ENCODE measurements around the gene CCSER1. TPM values are rescaled to one million over a fixed set of nuclear protein-coding genes. Genes with fewer than 3 reads are reported as not detected.
A peak's percentile ranks its signal among the peaks of the same experiment; 100 is the strongest.
"Not testable (repeated sequence)": the region's sequence is repeated elsewhere in the genome, so short reads cannot be mapped to it uniquely, and the experiment has no call there.

The CCSER1 gene
- polyA plus RNA-seq, 5 donors, result 1.7 to 5.2 (median 2.7) TPM

DNA sequence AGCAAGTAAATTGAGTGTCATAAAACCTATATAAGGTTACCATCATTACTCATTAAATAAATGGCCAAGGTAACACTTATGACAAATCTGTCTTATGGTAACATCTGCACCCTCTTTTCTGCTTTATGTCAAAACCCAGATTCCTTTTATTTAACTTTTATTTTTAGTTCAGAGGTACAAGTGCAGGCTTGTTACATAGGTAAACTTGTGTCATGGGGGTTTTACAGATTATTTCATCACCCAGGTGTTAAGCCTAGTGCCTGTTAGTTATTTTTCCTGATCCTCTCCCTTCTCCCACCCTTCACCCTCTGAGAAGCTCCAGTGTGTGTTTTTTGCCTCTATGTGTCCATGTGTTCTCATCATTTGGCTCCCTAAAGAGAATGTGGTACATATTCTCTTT is 930.7 kb downstream of the CCSER1 start:
- DNase-seq, result no peak

DNA sequence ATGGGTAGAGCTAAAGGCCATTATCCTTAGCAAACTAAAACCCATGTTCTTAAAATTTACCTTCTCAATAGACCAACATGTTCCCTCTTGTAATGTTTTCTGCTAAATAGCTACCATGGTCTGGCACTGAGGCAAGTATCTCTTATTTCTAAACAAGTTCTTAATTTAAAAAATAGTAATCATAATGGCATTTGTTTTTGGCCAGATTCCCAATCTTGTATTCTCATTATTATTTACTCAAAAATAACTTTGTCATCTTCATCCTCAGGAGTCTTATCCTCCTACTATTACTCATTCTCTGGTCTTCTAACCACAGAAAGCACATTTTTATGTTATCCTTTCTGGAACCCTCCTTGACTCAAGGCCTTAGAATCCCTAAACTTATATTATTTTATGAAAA is 931.2 kb downstream of the CCSER1 start:
- no peak for DNase-seq

DNA sequence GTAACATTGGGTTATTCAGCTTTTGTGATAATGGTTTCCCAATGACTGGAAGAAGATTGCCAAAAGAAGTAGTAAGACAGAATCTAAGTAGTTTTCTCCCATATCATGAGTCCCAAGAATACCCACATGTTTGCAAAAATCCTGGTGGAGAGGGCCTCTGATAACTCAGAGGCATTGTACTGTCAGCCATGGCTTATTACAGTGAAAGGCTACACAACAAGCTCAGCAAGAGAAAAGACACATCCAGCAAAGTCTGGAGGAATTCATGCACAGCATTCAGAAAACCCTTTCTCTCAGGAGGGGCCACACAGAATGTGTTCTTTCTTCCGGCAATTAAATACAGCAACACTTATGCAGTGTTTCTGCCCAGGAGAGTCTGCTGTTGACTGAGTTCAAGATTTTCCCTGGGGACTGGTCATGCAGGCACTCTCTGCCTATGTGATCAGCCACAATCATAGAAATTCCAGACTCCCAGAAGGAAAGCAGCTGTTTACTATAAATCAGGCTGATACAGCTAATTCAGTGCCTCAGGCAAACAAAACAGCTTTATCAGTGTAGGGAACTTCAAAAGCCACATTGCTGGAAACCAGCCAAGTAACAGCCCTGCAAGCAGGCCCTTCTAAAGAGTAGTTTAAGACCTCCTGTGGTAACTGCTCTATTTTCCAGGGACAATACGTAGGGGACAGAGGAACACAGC is 937.1 kb downstream of the CCSER1 start:
- peak; percentile 72 to 76 for DNase-seq

- DNase-seq, result no peak
Measured at GRCh38 chr4:91065117-91065516, 937.9 kb downstream of the CCSER1 start.

DNA sequence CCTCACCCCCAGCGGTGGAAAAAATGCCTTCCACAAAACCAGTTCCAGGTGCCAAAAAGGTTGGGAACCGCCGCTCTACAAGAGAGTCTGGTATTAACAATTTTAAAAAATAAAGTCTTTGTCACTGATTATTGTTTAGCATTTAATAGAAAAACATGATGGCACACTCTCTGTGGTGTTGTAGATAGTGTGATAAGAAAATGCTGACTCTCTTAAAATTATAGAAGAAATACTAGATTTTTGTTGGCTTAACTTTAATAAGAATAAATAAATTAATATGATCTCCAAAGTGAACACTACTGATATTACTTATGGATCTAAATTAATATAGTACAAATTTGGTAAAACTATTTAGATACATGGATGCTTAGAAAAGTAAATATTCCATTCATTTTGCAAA is 943.5 kb downstream of the CCSER1 start:
- no peak for DNase-seq

GRCh38 chr4:91076147-91076546 is 949.0 kb downstream of the CCSER1 start:
- no peak for DNase-seq

DNA sequence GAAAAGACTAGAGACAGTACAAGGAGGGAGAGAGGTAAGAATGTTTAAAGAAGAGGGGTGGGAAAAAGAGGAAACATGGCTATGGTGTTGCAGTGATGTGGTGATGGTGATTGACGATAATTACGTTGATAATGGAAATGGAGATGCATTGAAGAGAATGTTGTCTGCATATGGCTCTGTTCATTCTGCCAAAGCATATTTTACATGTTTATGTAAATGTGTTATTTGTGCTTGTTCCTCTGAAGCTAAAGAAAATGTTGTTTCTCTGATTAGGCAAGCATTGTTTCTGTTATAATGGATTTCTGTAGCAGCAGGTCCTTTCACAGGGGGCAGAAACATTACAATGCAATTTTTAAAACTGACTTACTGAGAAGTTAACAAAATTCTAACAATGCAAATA is 958.8 kb downstream of the CCSER1 start:
- no peak for DNase-seq

DNA sequence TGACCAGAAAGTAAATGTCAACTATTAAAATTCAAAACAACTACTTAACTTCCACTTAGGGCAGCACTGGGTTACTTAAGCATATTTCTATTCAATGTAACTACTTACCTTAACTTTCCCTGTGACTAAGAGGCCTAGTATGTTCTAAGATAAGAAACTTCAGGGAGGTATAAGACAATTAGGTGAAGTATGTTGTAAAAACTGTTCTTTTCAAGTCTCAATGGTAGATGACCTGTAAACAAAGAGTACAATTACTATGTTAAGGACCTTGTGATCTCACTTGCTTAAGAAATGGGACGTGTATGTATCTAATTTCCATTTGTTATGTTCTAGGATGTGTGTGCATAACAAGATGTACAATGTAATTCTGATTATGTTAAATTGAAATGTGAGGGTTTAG is 960.5 kb downstream of the CCSER1 start:
- no peak for DNase-seq

DNA sequence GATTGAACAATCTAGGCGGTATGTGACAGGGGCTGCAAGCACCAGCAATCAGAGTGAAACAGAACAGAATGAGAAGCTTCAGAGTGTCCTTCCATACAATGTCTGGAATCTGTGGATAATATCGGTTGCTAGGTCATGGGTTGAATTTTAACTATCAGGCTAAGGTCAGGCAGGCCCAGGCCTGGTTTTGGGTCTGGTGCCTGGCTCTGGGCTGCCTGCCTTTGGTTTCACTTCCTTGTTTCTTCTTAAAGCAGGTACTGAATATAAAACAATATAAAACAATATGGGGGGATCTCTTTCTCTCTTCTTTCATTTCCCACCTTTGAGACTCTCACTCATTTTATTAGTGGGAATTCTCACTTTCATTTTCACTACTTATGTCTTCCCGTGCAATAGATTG is 962.0 kb downstream of the CCSER1 start:
- DNase-seq, result no peak

- DNase-seq, result peak; percentile 15 to 16
Measured at GRCh38 chr4:91092398-91092980, 965.3 kb downstream of the CCSER1 start.

DNA sequence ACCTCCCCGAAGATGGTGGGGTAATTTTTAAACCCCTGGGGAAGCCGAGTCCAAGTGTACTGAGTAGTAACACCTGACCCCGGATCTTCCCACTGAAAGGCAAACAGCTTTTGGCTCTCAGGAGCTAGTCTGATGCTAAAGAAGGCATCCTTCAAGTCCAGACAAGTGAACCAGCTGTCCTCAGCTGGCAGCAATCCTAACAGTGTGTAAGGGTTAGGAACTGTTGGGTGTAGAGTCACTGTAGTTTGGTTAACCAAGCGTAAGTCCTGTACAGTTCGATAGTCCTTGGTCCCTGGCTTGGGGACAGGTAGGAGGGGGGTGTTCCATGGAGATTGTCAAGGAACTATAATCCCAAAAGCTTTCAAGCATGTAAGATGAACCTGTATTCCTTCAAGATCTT is 967.0 kb downstream of the CCSER1 start:
- DNase-seq, result not testable (repeated sequence)

DNA sequence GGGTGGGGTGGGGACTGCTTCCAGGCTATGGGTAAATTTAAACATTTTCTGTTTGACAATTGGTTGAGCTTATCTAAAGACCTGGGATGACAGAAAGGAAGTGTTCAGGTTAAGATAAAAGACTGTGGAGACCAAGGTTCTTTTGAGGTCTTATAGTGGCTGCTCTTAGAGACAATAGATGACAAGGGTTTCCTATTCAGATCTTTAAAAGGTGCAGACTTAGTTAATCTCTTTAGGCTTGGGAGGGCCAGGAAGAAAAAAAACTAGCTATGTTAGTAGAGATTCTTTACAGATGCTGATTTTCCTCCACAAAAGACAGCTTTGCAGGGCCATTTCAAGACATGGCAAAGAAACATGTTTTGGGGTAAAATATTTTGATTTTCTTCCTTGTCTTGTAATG is 972.5 kb downstream of the CCSER1 start:
- DNase-seq, result no peak

- DNase-seq, result no peak
Measured at GRCh38 chr4:91108751-91109150, 981.6 kb downstream of the CCSER1 start.

DNA sequence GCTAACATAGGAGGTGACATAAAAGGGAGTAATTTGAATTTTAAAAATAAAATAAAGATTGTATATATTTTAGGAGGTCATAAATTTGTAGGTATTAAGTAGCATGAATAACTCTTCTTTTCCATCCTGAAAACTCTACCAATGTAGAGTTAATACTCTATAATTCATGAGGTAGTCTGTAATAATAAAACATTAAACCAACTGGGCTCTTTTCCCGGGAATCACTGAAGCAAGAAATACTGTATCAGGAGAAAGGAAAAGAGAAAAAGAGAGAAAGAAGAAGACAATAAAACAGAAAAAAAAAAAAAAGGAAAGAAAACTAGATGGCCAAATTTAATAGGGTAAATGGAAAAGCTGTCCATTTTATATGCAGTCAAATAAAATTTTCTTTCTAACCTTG is 984.4 kb downstream of the CCSER1 start:
- no peak for DNase-seq

- no peak for DNase-seq
Measured at GRCh38 chr4:91113130-91113706, 986.0 kb downstream of the CCSER1 start.

GRCh38 chr4:91114386-91114785 is 987.2 kb downstream of the CCSER1 start:
- no peak for DNase-seq

GRCh38 chr4:91116861-91117260 is 989.7 kb downstream of the CCSER1 start:
- DNase-seq, result no peak

- no peak for DNase-seq
Measured at GRCh38 chr4:91118597-91118996, 991.4 kb downstream of the CCSER1 start.

GRCh38 chr4:91123742-91124141 is 996.5 kb downstream of the CCSER1 start:
- DNase-seq, result no peak

DNA sequence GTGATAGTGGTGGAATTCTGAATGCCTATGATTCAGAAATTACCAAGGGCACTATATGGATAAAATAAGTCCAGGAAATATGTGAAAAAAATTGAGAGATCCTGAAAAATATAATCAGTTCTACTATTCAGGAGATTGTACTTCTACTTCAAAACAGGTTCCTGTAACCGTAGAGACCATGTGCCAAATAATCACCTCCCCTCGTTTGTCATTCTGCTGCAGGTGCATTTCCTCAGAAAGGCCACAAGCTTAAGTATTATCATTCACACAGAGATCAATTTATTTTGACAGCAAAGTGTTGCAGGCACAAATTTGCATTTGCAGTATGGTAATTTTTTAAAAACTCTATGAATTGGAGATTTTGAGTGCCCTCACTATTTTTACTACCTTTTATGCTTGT is 1000.0 kb downstream of the CCSER1 start:
- no peak for DNase-seq

DNA sequence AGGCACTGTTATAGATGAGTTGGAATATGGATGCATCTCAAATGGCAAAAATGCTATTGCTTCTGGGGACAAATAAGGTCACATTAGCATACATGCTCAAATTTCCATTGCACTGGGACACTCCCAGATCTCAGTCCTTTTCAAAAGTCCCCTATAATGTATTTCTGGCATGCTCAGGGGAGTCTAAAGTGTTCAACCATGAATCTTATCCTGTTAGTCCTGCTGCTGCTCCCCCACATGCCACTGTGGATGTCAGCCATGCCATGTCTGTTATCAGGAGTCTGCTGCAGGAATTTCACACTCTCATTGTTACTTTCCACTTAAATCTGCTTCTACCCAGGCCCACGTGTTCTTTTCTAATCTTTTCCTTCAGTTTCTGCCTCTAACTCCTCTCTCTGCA is 1000.6 kb downstream of the CCSER1 start:
- no peak for DNase-seq

GRCh38 chr4:91128519-91128918 is 1001.3 kb downstream of the CCSER1 start:
- DNase-seq, result no peak

- DNase-seq, result no peak
Measured at GRCh38 chr4:91147067-91147466, 1019.9 kb downstream of the CCSER1 start.

DNA sequence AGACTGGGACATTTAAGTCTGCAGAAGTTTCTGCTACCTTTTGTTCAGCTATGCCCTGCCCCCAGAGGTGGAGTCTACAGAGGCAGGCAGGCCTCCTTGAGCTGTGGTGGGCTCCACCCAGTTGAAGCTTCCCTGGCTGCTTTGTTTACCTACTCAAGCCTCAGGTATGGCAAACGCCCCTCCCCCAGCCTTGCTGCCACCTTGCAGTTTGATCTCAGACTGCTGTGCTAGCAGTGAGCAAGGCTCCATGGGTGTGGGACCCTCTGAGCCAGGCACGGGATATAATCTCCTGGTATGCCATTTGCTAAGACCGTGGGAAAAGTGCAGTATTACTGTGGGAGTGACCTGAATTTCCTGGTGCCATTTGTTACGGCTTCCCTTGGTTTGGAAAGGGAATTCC is 1026.8 kb downstream of the CCSER1 start:
- DNase-seq, result not testable (repeated sequence)

All from right lung (tissue), 5 donors.